A673 (cell line): Measurements from ENCODE around the gene THSD7B.

Experiments
- EZH2 ChIP-seq: fragments of 200-600 bp; sonication (generic); IDR thresholded peaks from 2 replicates; pipeline ENCODE4 v1.6.1; 2017; ENCODE audit warnings: borderline replicate concordance, low read depth, mild to moderate bottlenecking, mixed read lengths, antibody characterized with exemption, low read length; ENCODE audit not compliant: poor library complexity, severe bottlenecking
- TF ChIP-seq, protein P1 (sequence below): fragments of 300-800, 200-600 bp; sonication (generic); conservative IDR thresholded peaks from 2 replicates; pipeline ENCODE4 v1.5.1; 2017; ENCODE audit warnings: low read depth, mild to moderate bottlenecking, antibody characterized with exemption, low read length, moderate library complexity, mixed read lengths

GRCh38 chr2:137291836-137292570, 526.7 kb downstream of the THSD7B start:
- TF ChIP-seq, protein P1, sequence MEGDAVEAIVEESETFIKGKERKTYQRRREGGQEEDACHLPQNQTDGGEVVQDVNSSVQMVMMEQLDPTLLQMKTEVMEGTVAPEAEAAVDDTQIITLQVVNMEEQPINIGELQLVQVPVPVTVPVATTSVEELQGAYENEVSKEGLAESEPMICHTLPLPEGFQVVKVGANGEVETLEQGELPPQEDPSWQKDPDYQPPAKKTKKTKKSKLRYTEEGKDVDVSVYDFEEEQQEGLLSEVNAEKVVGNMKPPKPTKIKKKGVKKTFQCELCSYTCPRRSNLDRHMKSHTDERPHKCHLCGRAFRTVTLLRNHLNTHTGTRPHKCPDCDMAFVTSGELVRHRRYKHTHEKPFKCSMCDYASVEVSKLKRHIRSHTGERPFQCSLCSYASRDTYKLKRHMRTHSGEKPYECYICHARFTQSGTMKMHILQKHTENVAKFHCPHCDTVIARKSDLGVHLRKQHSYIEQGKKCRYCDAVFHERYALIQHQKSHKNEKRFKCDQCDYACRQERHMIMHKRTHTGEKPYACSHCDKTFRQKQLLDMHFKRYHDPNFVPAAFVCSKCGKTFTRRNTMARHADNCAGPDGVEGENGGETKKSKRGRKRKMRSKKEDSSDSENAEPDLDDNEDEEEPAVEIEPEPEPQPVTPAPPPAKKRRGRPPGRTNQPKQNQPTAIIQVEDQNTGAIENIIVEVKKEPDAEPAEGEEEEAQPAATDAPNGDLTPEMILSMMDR: no peak
- no peak for TF ChIP-seq EZH2
